ENCODE measurements around the gene PMEL. TPM values are rescaled to one million over a fixed set of nuclear protein-coding genes. Genes with fewer than 3 reads are reported as not detected.

The PMEL gene
- total and polyA plus RNA-seq, 9 of the 15 experiments (the other 6 are each of a cell fraction or from before 2014, with no cell fraction given): 0.36 to 2.0 (median 0.98) TPM

DNA sequence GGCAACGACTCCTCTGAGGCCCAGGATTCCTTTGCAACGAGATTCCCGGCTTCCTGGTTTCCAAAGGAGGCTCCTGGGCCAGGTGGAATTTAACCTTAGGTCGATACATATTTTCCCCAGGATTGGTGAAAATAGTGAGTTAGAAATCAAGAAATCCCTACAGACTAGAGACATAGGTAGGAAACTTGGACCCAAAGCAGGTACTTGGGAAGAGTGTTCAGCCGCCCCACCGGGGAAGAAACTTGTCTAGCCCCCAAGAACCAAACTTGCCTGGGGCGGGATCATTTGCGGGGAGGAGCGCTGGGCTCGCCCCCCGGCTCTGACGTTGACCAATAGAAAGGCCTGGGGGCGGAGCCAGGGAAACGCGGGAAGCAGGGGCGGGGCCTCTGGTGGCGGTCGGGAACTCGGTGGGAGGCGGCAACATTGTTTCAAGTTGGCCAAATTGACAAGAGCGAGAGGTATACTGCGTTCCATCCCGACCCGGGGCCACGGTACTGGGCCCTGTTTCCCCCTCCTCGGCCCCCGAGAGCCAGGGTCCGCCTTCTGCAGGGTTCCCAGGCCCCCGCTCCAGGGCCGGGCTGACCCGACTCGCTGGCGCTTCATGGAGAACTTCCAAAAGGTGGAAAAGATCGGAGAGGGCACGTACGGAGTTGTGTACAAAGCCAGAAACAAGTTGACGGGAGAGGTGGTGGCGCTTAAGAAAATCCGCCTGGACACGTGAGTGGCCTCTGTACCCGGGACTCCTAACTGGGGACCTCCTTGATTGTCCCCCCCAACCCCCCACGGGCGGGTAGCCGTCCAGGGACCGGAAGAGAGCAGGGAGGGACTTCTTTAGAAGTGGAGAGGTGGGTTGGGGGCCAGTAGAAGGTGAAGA lies 803 bp upstream of the PMEL start, which contains the start of gene CDK2 (continued):
- TF ChIP-seq SOX6 (IDR thresholded peaks at IDR 0.05): 0 out of 2 replicates have a peak, but pooled peaks have one; percentile 11
- TF ChIP-seq, protein P1, sequence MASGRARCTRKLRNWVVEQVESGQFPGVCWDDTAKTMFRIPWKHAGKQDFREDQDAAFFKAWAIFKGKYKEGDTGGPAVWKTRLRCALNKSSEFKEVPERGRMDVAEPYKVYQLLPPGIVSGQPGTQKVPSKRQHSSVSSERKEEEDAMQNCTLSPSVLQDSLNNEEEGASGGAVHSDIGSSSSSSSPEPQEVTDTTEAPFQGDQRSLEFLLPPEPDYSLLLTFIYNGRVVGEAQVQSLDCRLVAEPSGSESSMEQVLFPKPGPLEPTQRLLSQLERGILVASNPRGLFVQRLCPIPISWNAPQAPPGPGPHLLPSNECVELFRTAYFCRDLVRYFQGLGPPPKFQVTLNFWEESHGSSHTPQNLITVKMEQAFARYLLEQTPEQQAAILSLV (tag; IDR thresholded peaks at IDR 0.05): no peak
- no peak for TF ChIP-seq FUS (optimal IDR thresholded peaks at IDR 0.05; ENCODE audit: low read depth, low read length)
- no peak for TF ChIP-seq PPARD (CRISPR knock-in tag; IDR thresholded peaks at IDR 0.05)
- no peak for TF ChIP-seq ZFP30 (CRISPR knock-in tag; IDR thresholded peaks at IDR 0.05; ENCODE audit: borderline replicate concordance)
- TF ChIP-seq PHF8 (IDR thresholded peaks at IDR 0.05; ENCODE audit: borderline replicate concordance, low read length): peak; percentile 86; the same call in 1 of the 2 replicates
- no peak for TF ChIP-seq HNRNPK (IDR thresholded peaks at IDR 0.05; ENCODE audit: low read depth, low read length, poor library complexity, severe bottlenecking)
- TF ChIP-seq ZNF766 (CRISPR knock-in tag; conservative IDR thresholded peaks at IDR 0.05): no peak
- no peak for TF ChIP-seq ETS2 (tag; IDR thresholded peaks at IDR 0.05; ENCODE audit: borderline replicate concordance, poor library complexity, severe bottlenecking)
- TF ChIP-seq POLR2A (conservative IDR thresholded peaks at IDR 0.05): peak; percentile 87
- TF ChIP-seq NBN (IDR thresholded peaks at IDR 0.05; ENCODE audit: low read depth): 0 out of 2 replicates have a peak, but pooled peaks have one; percentile 8
- no peak for TF ChIP-seq THAP7 (CRISPR knock-in tag; IDR thresholded peaks at IDR 0.05)
- TF ChIP-seq EP400 (IDR thresholded peaks at IDR 0.05): peak; percentile 63
